Stimulated activated CD4-positive, alpha-beta T cell treated with anti-CD3 and anti-CD28 coated beads, Interleukin-12 subunit alpha, Interleukin-12 subunit beta, amount 100 ng/mL, for 48 hours (primary cell): ENCODE results near the gene OAS3.

Experiments
- DNase-seq, 3 donors: peaks; one replicate each; pipeline ENCODE4 v3.0.0-alpha.2; 2020; ENCODE audit warnings: low read depth in 2 of 3, low spot score in 1 of 3

Gene OAS3

GRCh38 chr12:113010701-113011100 lies 72.4 kb downstream of the OAS3 start:
- no peak for DNase-seq

- no peak for DNase-seq
Observed at GRCh38 chr12:113014565-113014964, 76.3 kb downstream of the OAS3 start.

GRCh38 chr12:113016796-113017195 lies 78.5 kb downstream of the OAS3 start:
- DNase-seq, result no peak

- no peak for DNase-seq
Observed at GRCh38 chr12:113019025-113019424, 80.8 kb downstream of the OAS3 start.

- no peak for DNase-seq
Observed at GRCh38 chr12:113021500-113021899, 83.2 kb downstream of the OAS3 start.
